ENCODE measurements around the gene CRYGN.

CRYGN gene

GRCh38 chr7:151439855-151440798 lies at the start of gene CRYGN:
TSS of gene CRYGN (minus strand) at chr7:151440141. CDS start at chr7:151439917, 224 bp downstream.
- no peak for DNase-seq (ENCODE audit: low spot score)

DNA sequence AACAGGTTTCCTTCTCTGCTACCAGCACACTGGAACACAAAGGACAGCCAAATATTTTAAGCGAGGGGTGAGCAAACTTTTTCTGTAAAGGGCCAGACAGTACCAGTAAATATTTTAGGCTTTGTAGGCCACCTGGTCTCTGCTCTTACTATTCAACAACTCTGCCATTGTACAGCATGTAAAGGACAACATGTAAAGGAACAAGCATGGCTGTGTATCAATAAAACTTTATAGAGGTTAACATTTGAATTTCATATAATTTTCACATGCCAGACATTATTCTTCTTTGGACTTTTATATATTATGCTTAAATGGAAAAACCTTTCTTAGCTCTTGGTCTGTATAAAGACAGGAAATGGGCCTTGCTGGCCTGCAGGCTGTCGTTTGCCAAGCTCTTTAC lies 49.6 kb upstream of the CRYGN start:
- DNase-seq (ENCODE audit: low spot score) = no peak

DNA sequence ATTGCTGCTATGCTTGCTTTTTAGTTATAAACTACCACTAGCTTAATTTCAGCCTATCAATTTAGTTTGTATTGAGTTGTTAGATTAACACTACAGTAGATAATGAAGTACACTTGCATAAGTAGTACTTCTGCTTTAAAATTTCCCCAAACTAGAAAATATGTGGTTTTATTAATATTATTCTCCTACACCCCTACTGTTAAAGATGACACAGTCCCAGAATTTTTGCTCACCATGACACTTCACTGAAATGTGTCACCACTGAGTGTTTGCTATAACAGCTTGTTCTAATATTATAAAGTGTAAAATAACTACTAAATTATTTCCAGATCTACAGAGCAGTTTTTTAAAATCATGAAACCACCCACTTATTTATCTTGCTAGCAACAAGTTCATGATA lies 48.2 kb upstream of the CRYGN start:
- no peak for DNase-seq (ENCODE audit: low spot score)

GRCh38 chr7:151487228-151487627 lies 47.3 kb upstream of the CRYGN start:
- DNase-seq (ENCODE audit: low spot score) = no peak

DNA sequence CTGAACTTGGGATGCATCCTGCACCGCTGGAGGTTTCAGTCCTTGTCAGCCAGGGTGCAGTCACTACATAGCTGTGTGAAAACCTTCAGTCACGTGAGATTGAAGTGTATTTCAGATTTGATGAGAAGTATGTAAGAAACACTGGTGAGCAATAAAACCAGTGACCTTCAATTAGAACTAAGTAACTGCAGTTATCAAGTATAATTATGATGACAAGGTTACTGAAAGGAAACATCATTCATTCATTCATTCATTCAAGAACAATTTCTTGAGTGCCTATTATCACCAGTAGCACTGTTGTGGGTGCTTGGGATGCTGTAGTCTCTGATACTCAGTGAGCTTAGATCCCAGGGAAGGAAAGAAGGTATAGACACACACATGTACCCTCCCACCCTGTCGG lies 46.1 kb upstream of the CRYGN start:
- DNase-seq (ENCODE audit: low spot score) = no peak

GRCh38 chr7:151484971-151485707 lies 45.2 kb upstream of the CRYGN start:
- no peak for DNase-seq (ENCODE audit: low spot score)

- no peak for DNase-seq (ENCODE audit: low spot score)
These were observed 43.7 kb upstream of the CRYGN start for GRCh38 chr7:151483711-151483983.

DNA sequence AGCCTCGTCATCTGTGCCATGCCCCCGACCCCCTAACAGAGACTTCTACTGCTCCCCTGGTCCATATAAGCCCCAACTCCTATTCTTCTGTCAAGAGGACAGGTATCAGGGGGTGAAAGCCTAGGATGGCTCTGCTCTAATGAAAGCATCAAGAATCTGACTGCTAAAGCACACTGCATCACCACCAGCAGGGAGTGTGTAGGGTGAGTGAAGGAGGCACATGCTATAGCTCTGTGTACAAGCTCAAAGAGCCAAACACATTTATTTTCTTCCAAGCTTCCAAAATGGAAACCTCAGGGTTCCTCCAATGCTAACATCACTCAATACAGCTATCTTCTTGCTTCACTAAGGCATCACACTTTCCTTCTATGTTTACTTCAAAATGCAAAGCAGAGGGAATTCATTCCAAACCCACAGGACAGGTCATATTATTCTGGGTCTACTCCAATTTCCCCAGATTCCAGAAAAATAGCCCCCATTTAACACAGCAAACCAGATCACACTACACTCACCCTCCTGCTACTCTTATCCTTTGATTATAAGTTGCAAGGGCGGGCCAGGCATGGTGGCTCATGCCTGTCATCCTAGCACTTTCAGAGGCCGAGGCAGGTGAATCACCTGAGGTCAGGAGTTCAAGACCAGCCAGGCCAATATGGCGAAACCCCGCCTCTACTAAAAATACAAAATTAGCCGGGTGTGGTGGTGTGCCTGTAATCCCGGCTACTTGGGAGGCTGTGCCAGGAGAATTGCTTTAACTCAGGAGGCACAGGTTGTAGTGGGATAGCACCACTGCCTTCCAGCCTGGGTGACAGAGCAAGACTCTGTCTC lies 43.2 kb upstream of the CRYGN start:
- DNase-seq (ENCODE audit: low spot score) = no peak

DNA sequence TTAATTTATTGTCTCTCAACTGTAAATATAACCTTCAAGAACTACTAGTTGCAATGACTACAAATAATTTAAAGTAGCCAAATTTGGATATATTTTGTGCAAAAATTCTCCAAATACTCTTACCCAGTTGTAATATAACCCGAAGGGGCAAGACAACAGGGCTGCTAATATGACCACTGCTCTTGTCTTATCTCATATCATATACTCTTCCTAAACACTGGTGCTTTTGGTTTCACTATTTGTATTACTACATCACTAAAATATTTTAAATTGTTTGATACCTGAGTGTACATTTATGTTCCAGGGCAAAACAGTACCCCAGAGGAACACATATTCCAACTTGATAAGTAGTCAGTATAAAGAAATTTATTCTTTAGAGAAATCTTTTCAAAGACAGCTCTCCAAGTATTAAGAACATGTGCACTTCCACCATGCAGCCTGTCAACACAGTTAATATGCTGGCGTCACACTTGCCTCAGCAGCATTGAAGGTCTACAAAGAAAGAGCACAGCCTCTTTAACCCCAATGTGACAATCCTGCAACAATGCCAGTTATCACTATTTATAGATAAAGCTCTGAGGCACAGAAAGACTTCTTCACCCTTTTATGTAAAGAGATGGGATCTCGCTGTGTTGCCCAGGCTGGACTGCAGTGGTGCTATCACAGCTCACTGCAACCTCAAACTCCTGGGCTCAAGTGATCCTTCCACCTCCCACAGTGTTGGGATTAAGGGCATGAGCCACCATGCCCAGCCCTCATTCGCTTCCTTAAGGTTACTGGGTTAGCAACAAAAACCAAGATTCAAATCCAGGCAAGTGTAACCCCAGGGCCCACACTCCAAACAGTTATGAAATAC lies 41.9 kb upstream of the CRYGN start:
- DNase-seq (ENCODE audit: low spot score) = no peak

DNA sequence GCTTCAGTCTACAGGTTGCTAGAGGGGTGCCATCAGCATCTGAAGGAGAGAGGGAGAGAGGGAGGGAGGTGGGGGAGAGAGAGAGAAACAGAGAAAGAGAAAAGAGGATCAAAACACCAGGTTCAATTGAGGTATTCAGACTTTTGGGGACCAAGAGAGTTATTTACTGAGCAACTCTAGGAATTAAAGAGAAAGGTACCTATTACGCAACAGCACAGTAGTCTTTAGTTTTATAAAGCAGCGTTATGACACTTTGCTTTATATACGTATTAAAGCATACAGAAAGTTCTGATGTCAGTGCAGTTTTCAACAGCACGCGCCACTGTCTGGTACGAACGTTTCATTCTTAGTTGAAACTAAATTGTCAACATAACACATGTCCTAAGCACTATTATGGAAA lies 37.9 kb upstream of the CRYGN start:
- no peak for DNase-seq (ENCODE audit: low spot score)

GRCh38 chr7:151472644-151473380 lies 32.9 kb upstream of the CRYGN start:
- no peak for DNase-seq (ENCODE audit: low spot score)

DNA sequence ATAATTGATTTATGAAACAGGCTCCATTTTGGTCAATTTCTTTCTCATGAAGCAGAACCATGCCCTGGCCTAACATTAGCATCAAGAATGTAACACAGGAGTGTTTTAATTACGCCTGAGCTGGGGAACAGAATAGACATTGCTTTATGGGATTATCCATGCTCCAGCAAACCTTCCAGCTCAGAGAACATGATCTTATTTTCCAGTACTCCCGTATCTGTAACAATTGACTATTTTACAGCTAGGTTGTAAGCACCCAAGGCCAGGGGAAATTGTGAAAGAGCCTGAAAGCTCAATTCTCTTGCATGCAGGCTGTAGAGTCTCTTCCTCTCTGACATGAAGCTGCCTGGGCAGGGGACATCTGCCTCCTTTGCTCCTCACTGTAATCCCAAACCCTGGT lies 30.8 kb upstream of the CRYGN start:
- no peak for DNase-seq (ENCODE audit: low spot score)

- DNase-seq (ENCODE audit: low spot score) = no peak
These were observed 29.3 kb upstream of the CRYGN start for GRCh38 chr7:151469281-151469680.

DNA sequence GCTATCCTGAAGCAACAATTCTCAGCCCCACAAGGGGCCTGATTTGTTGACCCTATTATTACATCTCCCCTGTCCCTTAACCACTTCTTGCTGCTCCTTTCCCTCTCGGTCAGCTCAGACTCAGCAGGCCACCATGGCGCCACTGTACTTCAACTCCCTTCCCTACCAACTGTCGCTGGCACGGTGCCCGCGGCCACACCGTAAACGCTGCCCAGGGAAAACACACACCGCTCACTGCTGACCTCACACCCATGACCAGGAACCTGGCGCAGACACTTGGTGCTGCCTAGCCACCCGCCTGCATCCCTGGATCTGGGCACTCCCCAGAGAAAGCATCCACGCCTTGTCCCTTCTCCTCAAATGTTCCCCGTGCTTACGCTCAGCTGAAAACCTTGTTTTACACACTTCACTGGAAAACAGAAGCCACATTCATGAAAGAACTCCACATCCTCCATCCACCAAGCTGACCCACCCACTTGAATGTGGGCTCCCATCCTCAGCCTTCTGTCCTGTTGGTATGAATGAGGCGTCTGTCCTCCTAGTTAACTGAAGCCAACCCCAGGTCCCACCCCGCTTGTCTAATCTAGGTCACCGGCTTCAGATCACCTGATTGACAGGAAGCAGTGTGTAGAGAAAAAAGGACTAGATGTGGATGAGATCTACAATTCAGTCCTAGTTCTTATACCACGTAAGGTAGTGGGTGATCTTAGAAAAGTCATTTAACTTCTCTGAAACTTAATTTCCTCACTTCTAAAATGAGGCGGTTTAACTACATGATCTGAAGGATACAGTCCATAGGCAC lies 28.5 kb upstream of the CRYGN start:
- peak; percentile 85 for DNase-seq (ENCODE audit: low spot score)

DNA sequence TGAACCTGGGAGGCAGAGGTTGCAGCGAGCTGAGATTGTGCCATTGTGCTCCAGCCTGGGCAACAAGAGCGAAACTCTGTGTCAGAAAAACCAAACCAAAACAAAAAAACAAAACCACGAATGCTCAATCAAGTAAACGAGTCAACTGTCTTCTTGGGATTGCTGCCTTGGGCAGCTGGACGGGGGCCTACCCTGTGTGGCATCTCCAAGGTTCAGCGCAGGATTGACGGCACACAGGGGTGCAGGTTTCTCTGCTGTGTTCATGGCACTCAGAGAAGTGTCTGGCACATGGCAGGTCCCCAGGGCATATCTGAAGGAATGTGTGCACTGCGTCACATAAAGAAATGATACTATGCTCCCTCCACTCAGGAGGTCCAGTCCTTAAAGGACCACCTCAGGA lies 25.2 kb upstream of the CRYGN start:
- no peak for DNase-seq (ENCODE audit: low spot score)

DNA sequence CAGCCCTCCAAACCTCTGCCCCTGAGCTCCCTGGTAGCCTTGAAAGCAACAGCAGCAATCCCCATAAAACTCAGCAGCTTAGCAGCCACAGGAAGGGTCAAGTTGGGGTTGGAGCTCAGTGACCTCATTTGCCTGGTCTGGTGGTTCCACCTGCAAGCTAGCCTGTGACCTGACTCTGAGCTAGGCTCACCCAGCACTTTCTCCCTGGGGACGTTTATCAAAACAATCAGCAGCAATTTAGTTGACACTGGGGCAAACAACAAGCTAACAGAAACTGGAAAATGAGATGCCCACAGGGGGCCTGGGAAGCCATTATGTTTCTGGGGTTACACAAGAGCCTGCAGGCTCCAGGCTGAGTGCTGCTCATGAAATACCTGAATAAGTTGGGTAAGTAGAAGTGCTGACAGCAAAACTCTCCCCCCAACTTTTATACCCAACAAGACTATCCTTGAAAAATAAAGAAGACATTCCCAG lies 22.4 kb upstream of the CRYGN start:
- DNase-seq (ENCODE audit: low spot score) = no peak

GRCh38 chr7:151461942-151462230 lies 21.9 kb upstream of the CRYGN start:
- no peak for DNase-seq (ENCODE audit: low spot score)

- no peak for DNase-seq (ENCODE audit: low spot score)
These were observed 21.4 kb upstream of the CRYGN start for GRCh38 chr7:151461096-151461941.

- DNase-seq (ENCODE audit: low spot score) = no peak
These were observed 20.5 kb upstream of the CRYGN start for GRCh38 chr7:151460474-151460855.
